ENCODE measurements around the gene EPHA2. TPM values are rescaled to one million over a fixed set of nuclear protein-coding genes. Genes with fewer than 3 reads are reported as not detected.

The EPHA2 gene
- total and polyA plus RNA-seq, 4 donors = 2.9 to 11.1 (median 6.8) TPM

DNA sequence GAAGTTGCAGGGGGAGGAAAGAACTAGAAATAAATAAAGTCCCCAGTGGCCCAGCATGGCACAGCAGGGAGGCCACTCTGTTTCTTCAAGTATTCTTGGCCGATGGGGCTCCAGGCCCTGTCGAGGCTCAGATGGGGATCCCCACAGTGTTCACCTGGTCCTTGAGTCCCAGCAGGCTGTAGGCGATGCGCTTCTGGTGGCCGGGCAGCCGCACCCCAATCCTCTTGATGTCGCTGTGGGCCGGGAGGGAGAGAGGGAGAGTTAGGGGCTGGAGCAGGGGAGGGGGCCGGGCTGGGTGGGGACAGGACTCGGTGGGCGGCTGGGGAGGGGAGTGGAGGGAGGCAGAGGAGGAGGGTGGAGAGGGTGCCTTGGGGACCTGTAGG is 30.8 kb downstream of the EPHA2 start (continued):
- TF ChIP-seq CTCF (IDR thresholded peaks at IDR 0.05; ENCODE audit: low read depth, low read length, missing input control) = no peak
- no peak for TF ChIP-seq FOXA2 (IDR thresholded peaks at IDR 0.05)
- TF ChIP-seq EGR1 (IDR thresholded peaks at IDR 0.05; ENCODE audit: low read depth in 2 of 2) = no peak
- TF ChIP-seq GABPA (IDR thresholded peaks at IDR 0.05 in 1 of 2, conservative IDR thresholded peaks at IDR 0.05 in 1 of 2) = no peak
- no peak for TF ChIP-seq MAX (IDR thresholded peaks at IDR 0.05)
- no peak for TF ChIP-seq HNF4A (conservative IDR thresholded peaks at IDR 0.05)
- no peak for TF ChIP-seq RXRA (IDR thresholded peaks at IDR 0.05)
- TF ChIP-seq HNF4G (IDR thresholded peaks at IDR 0.05) = no peak
- TF ChIP-seq JUND (IDR thresholded peaks at IDR 0.05) = no peak

DNA sequence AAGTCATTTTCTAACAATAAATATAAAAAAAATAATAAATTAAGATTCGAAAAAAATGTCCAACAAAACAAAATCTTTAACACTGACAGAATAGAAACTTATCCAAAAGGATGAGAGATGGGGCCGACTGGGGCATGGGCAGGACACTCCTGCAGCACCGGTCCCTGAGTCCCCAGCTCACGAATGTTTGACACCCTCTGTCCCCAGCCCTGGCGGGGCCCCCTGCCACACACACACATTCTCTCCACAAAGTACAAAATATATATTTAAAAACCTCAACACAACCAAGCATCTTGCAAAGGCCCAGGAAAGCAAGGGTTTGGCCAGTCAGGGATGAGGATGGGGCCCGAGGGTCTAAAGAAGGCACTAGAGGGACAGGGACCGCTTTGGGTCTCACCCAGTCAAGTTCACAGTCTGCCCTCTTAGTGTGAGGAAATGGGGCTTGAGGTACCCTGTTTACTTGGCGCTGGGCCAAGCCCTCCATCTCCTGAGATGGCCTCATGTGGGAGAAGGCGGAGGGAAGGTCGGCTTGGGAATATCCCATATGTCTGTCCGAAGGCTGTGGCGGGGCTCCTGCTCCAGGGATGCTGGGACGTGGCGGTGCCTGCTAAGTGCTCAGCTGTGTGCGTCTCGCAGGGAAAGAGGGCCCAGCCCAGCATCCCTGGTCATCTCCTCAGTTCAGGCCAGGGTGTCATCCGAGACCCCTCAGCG is 31.3 kb downstream of the EPHA2 start:
- no peaks in the 10 kb centered on the region for H3K27me3 ChIP-seq (ENCODE audit: control insufficient read depth in 4 of 4, insufficient read depth in 4 of 4, low read length in 3 of 4)
- H3K9me3 ChIP-seq (ENCODE audit: control insufficient read depth in 4 of 4, low read length in 3 of 4) = no peaks in the 10 kb centered on the region
- H3K9ac ChIP-seq (ENCODE audit: low read depth in 1 of 2, low read length in 2 of 2) = no peak overlapping the region
- no peak for DNase-seq (ENCODE audit: low spot score)
- no peak overlapping the region for H3K27ac ChIP-seq (ENCODE audit: low read depth in 1 of 2, low read length in 2 of 2)
- peaks cover 15 to 43% (median 20%) of the 10 kb centered on the region in 4 donors for H3K36me3 ChIP-seq (ENCODE audit: control insufficient read depth in 4 of 4, insufficient read depth in 3 of 4, low read depth in 1 of 4, low read length in 3 of 4)
- TF ChIP-seq SP1 (IDR thresholded peaks at IDR 0.05) (no peak), HNF4G (IDR thresholded peaks at IDR 0.05) (no peak), FOXA2 (IDR thresholded peaks at IDR 0.05) (no peak), HNF4A (conservative IDR thresholded peaks at IDR 0.05) (no peak), MAX (IDR thresholded peaks at IDR 0.05) (no peak), NR2F2 (IDR thresholded peaks at IDR 0.05) (no peak), CTCF (IDR thresholded peaks at IDR 0.05; ENCODE audit: low read depth, low read length, missing input control) (no peak), GABPA (IDR thresholded peaks at IDR 0.05 in 1 of 2, conservative IDR thresholded peaks at IDR 0.05 in 1 of 2) (no peak), RAD21 (IDR thresholded peaks at IDR 0.05) (no peak), FOXA1 (IDR thresholded peaks at IDR 0.05) (no peak)
- TF ChIP-seq, protein P1, sequence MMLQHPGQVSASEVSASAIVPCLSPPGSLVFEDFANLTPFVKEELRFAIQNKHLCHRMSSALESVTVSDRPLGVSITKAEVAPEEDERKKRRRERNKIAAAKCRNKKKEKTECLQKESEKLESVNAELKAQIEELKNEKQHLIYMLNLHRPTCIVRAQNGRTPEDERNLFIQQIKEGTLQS (IDR thresholded peaks at IDR 0.05) = no peak
- no peak overlapping the region for H3K4me3 ChIP-seq (ENCODE audit: low read depth in 1 of 3, low read length in 3 of 3)
- WGBS = 91% methylated on average over 18 of the region's 18 CpGs
- peaks cover 2 to 26% (median 21%) of the 10 kb centered on the region in 4 donors for H3K4me1 ChIP-seq (ENCODE audit: control insufficient read depth in 4 of 4, insufficient read depth in 4 of 4, low read length in 3 of 4)

- H3K4me3 ChIP-seq (ENCODE audit: low read depth in 1 of 3, low read length in 3 of 3) = no peak overlapping the region
- 83% methylated on average over 6 of the region's 6 CpGs for WGBS
- no peak overlapping the region for H3K27ac ChIP-seq (ENCODE audit: low read depth in 1 of 2, low read length in 2 of 2)
- H3K4me1 ChIP-seq (ENCODE audit: control insufficient read depth in 4 of 4, insufficient read depth in 4 of 4, low read length in 3 of 4) = peaks cover 2 to 25% (median 21%) of the 10 kb centered on the region in 4 donors
- H3K9ac ChIP-seq (ENCODE audit: low read depth in 1 of 2, low read length in 2 of 2) = no peak overlapping the region
- H3K9me3 ChIP-seq (ENCODE audit: control insufficient read depth in 4 of 4, low read length in 3 of 4) = no peaks in the 10 kb centered on the region
- peaks cover 4 to 28% (median 11%) of the 10 kb centered on the region in 4 donors for H3K36me3 ChIP-seq (ENCODE audit: control insufficient read depth in 4 of 4, insufficient read depth in 3 of 4, low read depth in 1 of 4, low read length in 3 of 4)
- no peaks in the 10 kb centered on the region for H3K27me3 ChIP-seq (ENCODE audit: control insufficient read depth in 4 of 4, insufficient read depth in 4 of 4, low read length in 3 of 4)
- no peak for DNase-seq (ENCODE audit: low spot score)
- TF ChIP-seq REST (IDR thresholded peaks at IDR 0.05) (no peak), CTCF (IDR thresholded peaks at IDR 0.05; ENCODE audit: low read depth, low read length, missing input control) (no peak), GABPA (IDR thresholded peaks at IDR 0.05 in 1 of 2, conservative IDR thresholded peaks at IDR 0.05 in 1 of 2) (no peak), RXRA (IDR thresholded peaks at IDR 0.05) (no peak), NR2F2 (IDR thresholded peaks at IDR 0.05) (no peak), HNF4G (IDR thresholded peaks at IDR 0.05) (no peak), TAF1 (conservative IDR thresholded peaks at IDR 0.05) (no peak), EGR1 (IDR thresholded peaks at IDR 0.05; ENCODE audit: low read depth in 2 of 2) (no peak), FOXA1 (IDR thresholded peaks at IDR 0.05) (no peak), JUND (IDR thresholded peaks at IDR 0.05) (no peak)
Measured at GRCh38 chr1:16122916-16123315, 33.0 kb downstream of the EPHA2 start.

Measured in liver (tissue), 9 donors.